HG03175 (cell line): ENCODE results near the gene DDX39A.
"Not testable (repeated sequence)": the region's sequence is repeated elsewhere in the genome, so short reads cannot be mapped to it uniquely, and the experiment has no call there.

Experiments used
- ATAC-seq: cut with Tn5 transposase; IDR thresholded peaks from one replicate; pipeline ENCODE4 v1.9.1; 2021; ENCODE audit warnings: mild to moderate bottlenecking, moderate library complexity; ENCODE audit not compliant: unreplicated experiment

DDX39A gene

GRCh38 chr19:14391156-14391821, 27.9 kb downstream of the DDX39A start:
- ATAC-seq = no peak

- ATAC-seq = no peak
Observed at GRCh38 chr19:14390548-14390947, 28.6 kb downstream of the DDX39A start.

GRCh38 chr19:14385492-14385891, 33.6 kb downstream of the DDX39A start:
- no peak for ATAC-seq

GRCh38 chr19:14383661-14384555, 35.2 kb downstream of the DDX39A start:
- ATAC-seq = no peak

- peak; percentile 28 for ATAC-seq
Observed at GRCh38 chr19:14381689-14382474, 37.3 kb downstream of the DDX39A start.

- no peak for ATAC-seq
Observed at GRCh38 chr19:14379294-14380065, 39.7 kb downstream of the DDX39A start.

GRCh38 chr19:14378890-14379289, 40.3 kb downstream of the DDX39A start:
- no peak for ATAC-seq

- ATAC-seq = no peak
Observed at GRCh38 chr19:14377883-14378328, 41.2 kb downstream of the DDX39A start.

- peak; percentile 16 for ATAC-seq
Observed at GRCh38 chr19:14375582-14376291, 43.4 kb downstream of the DDX39A start.

GRCh38 chr19:14375055-14375581, 44.0 kb downstream of the DDX39A start:
- ATAC-seq = peak; percentile 51

- not testable (repeated sequence) for ATAC-seq
Observed at GRCh38 chr19:14374313-14374712, 44.8 kb downstream of the DDX39A start.

GRCh38 chr19:14372384-14373077, 46.6 kb downstream of the DDX39A start:
- not testable (repeated sequence) for ATAC-seq

GRCh38 chr19:14371301-14371821, 47.8 kb downstream of the DDX39A start:
- ATAC-seq = no peak

GRCh38 chr19:14370940-14371280, 48.2 kb downstream of the DDX39A start:
- ATAC-seq = no peak

GRCh38 chr19:14370169-14370939, 48.8 kb downstream of the DDX39A start:
- ATAC-seq = no peak

GRCh38 chr19:14369399-14370168, 49.6 kb downstream of the DDX39A start:
- no peak for ATAC-seq

GRCh38 chr19:14368011-14368513, 51.1 kb downstream of the DDX39A start:
- no peak for ATAC-seq
